IMR-90 (cell line): ENCODE results near the gene ELP2. TPM values are rescaled to one million over a fixed set of nuclear protein-coding genes. Genes with fewer than 3 reads are reported as not detected.

Source experiments
- ATAC-seq: fragments of 200-7000 bp; cut with Tn5 transposase; 2 replicates; pipeline ENCODE4 v1.9.1; 2020; ENCODE audit warnings: low read depth, mild to moderate bottlenecking, moderate library complexity
- BruUV-seq: library from RNA; stranded (reverse); fragments of 400-500 nt; replicated peaks from 2 replicates; lab custom pipeline; 2021; lab: Mats Ljungman, UMichigan
- CTCF ChIA-PET: fragments of 300-600 bp; formaldehyde crosslinking; extraction: SDS; loops from one replicate; lab custom pipeline; 2021; ENCODE audit warnings: antibody characterized with exemption; lab: Yijun Ruan, JAX
- POLR2A ChIA-PET: fragments of 300-600 bp; sonication (Branson Sonifier 250); formaldehyde crosslinking; loops from one replicate; lab custom pipeline; 2022; ENCODE audit warnings: antibody characterized with exemption; ENCODE audit not compliant: unreplicated experiment; lab: Charles Lee
- DNase-seq: peaks from one replicate; pipeline ENCODE4 v3.0.0; 2013
- H2AFZ ChIP-seq: replicated peaks from 2 replicates; pipeline ENCODE3; 2013; ENCODE audit warnings: low read length, mild to moderate bottlenecking; ENCODE audit not compliant: poor library complexity
- H2AK5ac ChIP-seq: 2 replicates; pipeline ENCODE4 v1.6.1; 2013; ENCODE audit warnings: low read depth, low read length, inconsistent platforms
- H2AK9ac ChIP-seq: replicated peaks from 2 replicates; pipeline ENCODE3; 2013; ENCODE audit warnings: mild to moderate bottlenecking, low read depth, low read length, moderate library complexity; ENCODE audit not compliant: poor library complexity
- H2BK120ac ChIP-seq: 2 replicates; pipeline ENCODE4 v1.6.1; 2013; ENCODE audit warnings: low read depth, low read length, inconsistent platforms
- H2BK15ac ChIP-seq: 3 replicates; pipeline ENCODE4 v1.6.1; 2013; ENCODE audit warnings: low read depth, low read length, inconsistent platforms
- H2BK20ac ChIP-seq: 2 replicates; pipeline ENCODE4 v1.6.1; 2013; ENCODE audit warnings: low read depth, mild to moderate bottlenecking, inconsistent platforms, low read length, moderate library complexity
- H2BK5ac ChIP-seq: 2 replicates; pipeline ENCODE4 v1.6.1; 2013; ENCODE audit warnings: mild to moderate bottlenecking, low read depth, low read length, inconsistent platforms; ENCODE audit not compliant: poor library complexity, severe bottlenecking
- H3K14ac ChIP-seq: replicated peaks from 2 replicates; pipeline ENCODE4 v1.6.1; 2013; ENCODE audit warnings: low read depth, low read length, inconsistent platforms
- H3K18ac ChIP-seq: 2 replicates; pipeline ENCODE4 v1.6.1; 2013; ENCODE audit warnings: low read depth, low read length, control low read depth
- H3K23ac ChIP-seq: 2 replicates; pipeline ENCODE4 v1.6.1; 2013; ENCODE audit warnings: low read depth, low read length, inconsistent platforms
- H3K27ac ChIP-seq: 2 replicates; pipeline ENCODE4 v1.5.1; 2013; ENCODE audit warnings: mild to moderate bottlenecking, control low read depth, low read length; ENCODE audit not compliant: insufficient read depth
- H3K27me3 ChIP-seq: 2 replicates; pipeline ENCODE4 v1.6.1; 2013; ENCODE audit warnings: low read length; ENCODE audit not compliant: control insufficient read depth, insufficient read depth
- H3K36me3 ChIP-seq: 2 replicates; pipeline ENCODE4 v1.6.1; 2013; ENCODE audit warnings: low read length, mixed read lengths; ENCODE audit not compliant: control insufficient read depth, insufficient read depth
- H3K4ac ChIP-seq: 2 replicates; pipeline ENCODE4 v1.6.1; 2013; ENCODE audit warnings: low read depth, low read length, inconsistent platforms
- H3K4me1 ChIP-seq: 2 replicates; pipeline ENCODE4 v1.6.1; 2013; ENCODE audit warnings: low read length, mixed read lengths; ENCODE audit not compliant: control insufficient read depth, insufficient read depth
- H3K4me2 ChIP-seq: 2 replicates; pipeline ENCODE4 v1.6.1; 2013; ENCODE audit warnings: low read depth, mild to moderate bottlenecking, control low read depth, low read length, moderate library complexity
- H3K4me3 ChIP-seq: 2 replicates; pipeline ENCODE4 v1.5.1; 2013; ENCODE audit warnings: low read depth, mild to moderate bottlenecking, control low read depth, low read length, moderate library complexity; ENCODE audit not compliant: insufficient read depth
- H3K56ac ChIP-seq: 2 replicates; pipeline ENCODE4 v1.6.1; 2013; ENCODE audit warnings: low read length, inconsistent platforms; ENCODE audit not compliant: insufficient read depth; ENCODE audit errors: extremely low read depth
- H3K79me1 ChIP-seq, 2 experiments: 2 replicates each; pipeline ENCODE4 v1.6.1; 2013; ENCODE audit warnings: low read length in 2 of 2, inconsistent platforms in 1 of 2, low read depth in 1 of 2
- H3K9ac ChIP-seq: 2 replicates; pipeline ENCODE4 v1.6.1; 2013; ENCODE audit warnings: low read depth, low read length, control low read depth
- H3K9me1 ChIP-seq: 2 replicates; pipeline ENCODE4 v1.6.1; 2013; ENCODE audit warnings: low read length, inconsistent platforms; ENCODE audit not compliant: insufficient read depth
- H3K9me3 ChIP-seq: 2 replicates; pipeline ENCODE4 v1.6.1; 2013; ENCODE audit warnings: low read length; ENCODE audit not compliant: control insufficient read depth, insufficient read depth
- H4K20me1 ChIP-seq: 2 replicates; pipeline ENCODE4 v1.6.1; 2013; ENCODE audit warnings: low read length, inconsistent platforms; ENCODE audit not compliant: insufficient read depth
- H4K5ac ChIP-seq: 2 replicates; pipeline ENCODE4 v1.6.1; 2013; ENCODE audit warnings: mild to moderate bottlenecking, low read depth, low read length, control low read depth
- H4K8ac ChIP-seq, 2 experiments: 2 replicates each; pipeline ENCODE4 v1.6.1; 2013; ENCODE audit warnings: low read depth in 2 of 2, low read length in 2 of 2, control low read depth in 1 of 2, inconsistent platforms in 1 of 2
- H4K91ac ChIP-seq: 2 replicates; pipeline ENCODE4 v1.6.1; 2013; ENCODE audit warnings: low read depth, low read length, inconsistent platforms; ENCODE audit not compliant: insufficient read depth
- BHLHE40 ChIP-seq: fragments of 150-350 bp; IDR thresholded peaks from 2 replicates; pipeline ENCODE4 v1.6.1; 2016; ENCODE audit warnings: mild to moderate bottlenecking, low read depth, low read length
- CEBPB ChIP-seq: IDR thresholded peaks from 2 replicates; pipeline ENCODE4 v1.6.1; 2012; ENCODE audit warnings: low read depth, low read length, improper control_type of control experiment
- CHD1 ChIP-seq: IDR thresholded peaks from 2 replicates; pipeline ENCODE4 v1.6.1; 2012; ENCODE audit warnings: low read depth, low read length, improper control_type of control experiment
- FOS ChIP-seq: fragments of 150-350 bp; IDR thresholded peaks from 2 replicates; pipeline ENCODE4 v1.6.1; 2016; ENCODE audit warnings: low read depth, low read length
- MAFK ChIP-seq: IDR thresholded peaks from 2 replicates; pipeline ENCODE4 v1.6.1; 2012; ENCODE audit warnings: low read depth, low read length, improper control_type of control experiment
- MAZ ChIP-seq: IDR thresholded peaks from 2 replicates; pipeline ENCODE4 v1.6.1; 2012; ENCODE audit warnings: low read depth, mild to moderate bottlenecking, low read length, improper control_type of control experiment, moderate library complexity, borderline replicate concordance
- MXI1 ChIP-seq: IDR thresholded peaks from 2 replicates; pipeline ENCODE4 v1.6.1; 2012; ENCODE audit warnings: low read depth, mild to moderate bottlenecking, low read length, moderate library complexity, borderline replicate concordance
- NFE2L2 ChIP-seq: fragments of 150-350 bp; IDR thresholded peaks from 2 replicates; pipeline ENCODE4 v1.6.1; 2016; ENCODE audit warnings: low read depth, mild to moderate bottlenecking, low read length
- POLR2A ChIP-seq: IDR thresholded peaks from 2 replicates; pipeline ENCODE4 v1.6.1; 2012; ENCODE audit warnings: mild to moderate bottlenecking, low read depth, low read length
- RAD21 ChIP-seq: IDR thresholded peaks from 2 replicates; pipeline ENCODE4 v1.6.1; 2012; ENCODE audit warnings: low read length, improper control_type of control experiment
- RCOR1 ChIP-seq: IDR thresholded peaks from 2 replicates; pipeline ENCODE4 v1.6.1; 2012; ENCODE audit warnings: mild to moderate bottlenecking, low read length, improper control_type of control experiment; ENCODE audit not compliant: insufficient replicate concordance
- RFX5 ChIP-seq: IDR thresholded peaks from 2 replicates; pipeline ENCODE4 v1.8.0; 2012; ENCODE audit warnings: low read depth, mild to moderate bottlenecking, low read length, moderate library complexity
- SMC3 ChIP-seq: fragments of 150-350 bp; IDR thresholded peaks from 2 replicates; pipeline ENCODE4 v1.6.1; 2016; ENCODE audit warnings: low read depth, mild to moderate bottlenecking, antibody characterized with exemption, low read length, moderate library complexity
- WGBS, 2 experiments: methylation state at CpG; one replicate each; pipeline versions ENCODE4 v1.1.5 to v1.1.7; 2013; ENCODE audit warnings: missing lambda C conversion rate in 2 of 2; ENCODE audit not compliant: insufficient read length in 1 of 2; ENCODE audit errors: extremely low coverage in 2 of 2; 5-methylcytosine and 5-hydroxymethylcytosine counted together
- dilution Hi-C: fragments of 300-500 bp; cut with HindIII; formaldehyde crosslinking; loops from one replicate; pipeline ENCODE4 v1.14.3; 2018; ENCODE audit warnings: low sequenced_read_pairs; ENCODE audit not compliant: unreplicated experiment
- in situ Hi-C: fragments of 300-500 bp; cut with MboI; formaldehyde crosslinking; loops from 3 replicates; pipeline ENCODE4 v1.14.3; 2019; ENCODE audit warnings: low sequenced_read_pairs, inconsistent platforms, mixed read lengths
- intact Hi-C: fragments of 100-400 bp; cut with micrococcal nuclease; formaldehyde crosslinking; loops from 2 replicates; pipeline ENCODE4 v1.10.0; 2022
- polyA plus RNA-seq, 3 experiments: library from polyadenylated mRNA; depleted of rRNA; stranded (reverse); fragments of >200 nt; gene quantifications; 2 replicates each; pipeline ENCODE4 v1.2.3, GENCODE V29; 2012; ENCODE audit warnings: low replicate concordance in 1 of 3
- total RNA-seq: library from RNA; depleted of rRNA; stranded (reverse); fragments of >200 nt; gene quantifications from 2 replicates; pipeline ENCODE4 v1.2.3, GENCODE V29; 2012
- TF ChIP-seq, protein P1 (sequence below): fragments of 150-350 bp; IDR thresholded peaks from 2 replicates; pipeline ENCODE4 v1.6.1; 2016; ENCODE audit warnings: low read depth, mild to moderate bottlenecking, low read length, moderate library complexity, borderline replicate concordance
- TF ChIP-seq, protein P2 (sequence below): fragments of 150-350 bp; IDR thresholded peaks from 2 replicates; pipeline ENCODE4 v1.6.1; 2017; ENCODE audit warnings: mild to moderate bottlenecking, antibody characterized with exemption, low read length, low read depth
- TF ChIP-seq, protein P3 (sequence below): conservative IDR thresholded peaks from 2 replicates; pipeline ENCODE4 v1.5.1; 2012; ENCODE audit warnings: mild to moderate bottlenecking, low read depth, low read length, improper control_type of control experiment

The ELP2 gene
- total and polyA plus RNA-seq, 2 of the 4 experiments (the other 2 are of a cell fraction) = 48.1 to 161 TPM

DNA sequence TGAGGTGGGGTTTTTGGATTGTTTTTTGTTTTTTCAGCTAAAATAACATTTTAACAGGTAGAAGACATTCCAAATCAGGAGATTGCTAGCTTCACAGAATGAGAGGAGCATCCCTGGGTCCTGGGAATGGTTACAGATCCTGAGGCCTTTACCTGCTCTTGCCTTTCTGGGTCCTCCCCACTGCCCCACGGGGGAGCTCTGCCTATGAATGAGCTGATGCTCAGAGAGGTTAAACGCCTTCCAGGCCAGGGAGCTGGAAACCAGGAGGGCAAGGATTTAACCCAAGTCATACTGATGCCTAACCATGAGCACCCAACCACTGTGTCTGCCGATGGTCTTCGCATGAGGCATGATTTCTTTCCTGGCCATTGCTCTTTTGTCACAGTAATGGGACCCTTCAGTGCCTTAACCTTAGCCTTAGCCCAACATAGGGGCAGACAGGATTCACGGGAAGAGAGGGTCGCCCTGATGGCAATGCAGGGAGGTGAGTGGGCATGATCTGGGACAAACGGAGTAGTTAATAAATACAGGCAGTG, 73.7 kb downstream of the ELP2 start:
- Histone ChIP-seq H3K4me1 (no peaks in the 10 kb centered on the region), H3K4me3 (no peak overlapping the region), H3K18ac (no peak overlapping the region), H3K14ac (no peak overlapping the region), H4K8ac (no peak overlapping the region), H3K9me1 (0 out of 2 replicates have a peak, but pooled peaks cover 5% of the 10 kb centered on the region), H3K79me1 (no peaks in the 10 kb centered on the region), H4K5ac (no peak overlapping the region), H3K9ac (no peak overlapping the region), H4K91ac (no peak overlapping the region), H2BK20ac (no peak overlapping the region), H3K4ac (no peak overlapping the region), H2BK5ac (no peak overlapping the region), H2BK15ac (no peak overlapping the region), H2AK5ac (no peak overlapping the region), H4K20me1 (no peaks in the 10 kb centered on the region), H3K23ac (no peak overlapping the region), H2AFZ (no peak overlapping the region), H2AK9ac (no peak overlapping the region), H3K4me2 (no peak overlapping the region), H3K56ac (no peak overlapping the region), H2BK120ac (no peak overlapping the region), H3K27ac (no peak overlapping the region), H3K9me3 (no peaks in the 10 kb centered on the region), H3K27me3 (no peaks in the 10 kb centered on the region), H3K36me3 (peaks cover 14% of the 10 kb centered on the region)
- in situ Hi-C loops = no loop called here
- dilution Hi-C loops = no loop called here
- CTCF ChIA-PET = no interaction called here
- POLR2A ChIA-PET = no interaction called here
- no peak for DNase-seq
- TF ChIP-seq MXI1 (no peak), RAD21 (no peak), FOS (no peak), SMC3 (no peak), BHLHE40 (no peak), RFX5 (no peak), NFE2L2 (no peak), MAFK (no peak), CEBPB (no peak), MAZ (no peak), RCOR1 (no peak), CHD1 (no peak), POLR2A (no peak)
- TF ChIP-seq, protein P1, sequence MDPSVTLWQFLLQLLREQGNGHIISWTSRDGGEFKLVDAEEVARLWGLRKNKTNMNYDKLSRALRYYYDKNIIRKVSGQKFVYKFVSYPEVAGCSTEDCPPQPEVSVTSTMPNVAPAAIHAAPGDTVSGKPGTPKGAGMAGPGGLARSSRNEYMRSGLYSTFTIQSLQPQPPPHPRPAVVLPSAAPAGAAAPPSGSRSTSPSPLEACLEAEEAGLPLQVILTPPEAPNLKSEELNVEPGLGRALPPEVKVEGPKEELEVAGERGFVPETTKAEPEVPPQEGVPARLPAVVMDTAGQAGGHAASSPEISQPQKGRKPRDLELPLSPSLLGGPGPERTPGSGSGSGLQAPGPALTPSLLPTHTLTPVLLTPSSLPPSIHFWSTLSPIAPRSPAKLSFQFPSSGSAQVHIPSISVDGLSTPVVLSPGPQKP = no peak
- TF ChIP-seq, protein P2, sequence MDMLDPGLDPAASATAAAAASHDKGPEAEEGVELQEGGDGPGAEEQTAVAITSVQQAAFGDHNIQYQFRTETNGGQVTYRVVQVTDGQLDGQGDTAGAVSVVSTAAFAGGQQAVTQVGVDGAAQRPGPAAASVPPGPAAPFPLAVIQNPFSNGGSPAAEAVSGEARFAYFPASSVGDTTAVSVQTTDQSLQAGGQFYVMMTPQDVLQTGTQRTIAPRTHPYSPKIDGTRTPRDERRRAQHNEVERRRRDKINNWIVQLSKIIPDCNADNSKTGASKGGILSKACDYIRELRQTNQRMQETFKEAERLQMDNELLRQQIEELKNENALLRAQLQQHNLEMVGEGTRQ = no peak
- TF ChIP-seq, protein P3, sequence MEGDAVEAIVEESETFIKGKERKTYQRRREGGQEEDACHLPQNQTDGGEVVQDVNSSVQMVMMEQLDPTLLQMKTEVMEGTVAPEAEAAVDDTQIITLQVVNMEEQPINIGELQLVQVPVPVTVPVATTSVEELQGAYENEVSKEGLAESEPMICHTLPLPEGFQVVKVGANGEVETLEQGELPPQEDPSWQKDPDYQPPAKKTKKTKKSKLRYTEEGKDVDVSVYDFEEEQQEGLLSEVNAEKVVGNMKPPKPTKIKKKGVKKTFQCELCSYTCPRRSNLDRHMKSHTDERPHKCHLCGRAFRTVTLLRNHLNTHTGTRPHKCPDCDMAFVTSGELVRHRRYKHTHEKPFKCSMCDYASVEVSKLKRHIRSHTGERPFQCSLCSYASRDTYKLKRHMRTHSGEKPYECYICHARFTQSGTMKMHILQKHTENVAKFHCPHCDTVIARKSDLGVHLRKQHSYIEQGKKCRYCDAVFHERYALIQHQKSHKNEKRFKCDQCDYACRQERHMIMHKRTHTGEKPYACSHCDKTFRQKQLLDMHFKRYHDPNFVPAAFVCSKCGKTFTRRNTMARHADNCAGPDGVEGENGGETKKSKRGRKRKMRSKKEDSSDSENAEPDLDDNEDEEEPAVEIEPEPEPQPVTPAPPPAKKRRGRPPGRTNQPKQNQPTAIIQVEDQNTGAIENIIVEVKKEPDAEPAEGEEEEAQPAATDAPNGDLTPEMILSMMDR = no peak
- BruUV-seq = no TSS peak
- 77% methylated on average over 4 of the region's 7 CpGs; no CpG with 5 or more reads in 1 of the 2 experiments for WGBS, 2 experiments
- no peak for ATAC-seq
- intact Hi-C loops = no loop called here
